ENCODE data around the gene RGS5.
A peak's percentile ranks its signal among the peaks of the same experiment; 100 is the strongest.

The RGS5 gene

GRCh38 chr1:163178628-163179027, 24.1 kb downstream of the RGS5 start:
- no peak for DNase-seq

GRCh38 chr1:163176797-163177196, 25.9 kb downstream of the RGS5 start:
- DNase-seq: no peak

- DNase-seq: peak; percentile 12
These were observed 27.9 kb downstream of the RGS5 start for GRCh38 chr1:163174524-163175437.

GRCh38 chr1:163173121-163173520, 29.6 kb downstream of the RGS5 start:
- no peak for DNase-seq

- DNase-seq: no peak
These were observed 30.1 kb downstream of the RGS5 start for GRCh38 chr1:163172596-163172995.

- DNase-seq: no peak
These were observed 30.9 kb downstream of the RGS5 start for GRCh38 chr1:163171826-163172225.

GRCh38 chr1:163170975-163171676, 31.6 kb downstream of the RGS5 start:
- DNase-seq: no peak

GRCh38 chr1:163170331-163170730, 32.4 kb downstream of the RGS5 start:
- DNase-seq: no peak

GRCh38 chr1:163169553-163169952, 33.2 kb downstream of the RGS5 start:
- DNase-seq: no peak

GRCh38 chr1:163168053-163168452, 34.7 kb downstream of the RGS5 start:
- DNase-seq: no peak

GRCh38 chr1:163166886-163167555, 35.7 kb downstream of the RGS5 start:
- DNase-seq: no peak

GRCh38 chr1:163165119-163165518, 37.6 kb downstream of the RGS5 start:
- DNase-seq: no peak

GRCh38 chr1:163163881-163164582, 38.7 kb downstream of the RGS5 start:
- DNase-seq: no peak

- no peak for DNase-seq
These were observed 39.6 kb downstream of the RGS5 start for GRCh38 chr1:163163163-163163562.

GRCh38 chr1:163162381-163162914, 40.3 kb downstream of the RGS5 start:
- no peak for DNase-seq

- no peak for DNase-seq
These were observed 40.9 kb downstream of the RGS5 start for GRCh38 chr1:163161841-163162240.

- DNase-seq: no peak
These were observed 41.4 kb downstream of the RGS5 start for GRCh38 chr1:163161337-163161736.

GRCh38 chr1:163155606-163156005, 47.1 kb downstream of the RGS5 start:
- no peak for DNase-seq

- DNase-seq: no peak
These were observed 53.8 kb downstream of the RGS5 start for GRCh38 chr1:163148911-163149310.

GRCh38 chr1:163147019-163147418, 55.7 kb downstream of the RGS5 start:
- DNase-seq: no peak

GRCh38 chr1:163145435-163145834, 57.3 kb downstream of the RGS5 start:
- no peak for DNase-seq

- no peak for DNase-seq
These were observed 58.3 kb downstream of the RGS5 start for GRCh38 chr1:163144418-163144817.

GRCh38 chr1:163142152-163142551, 60.6 kb downstream of the RGS5 start:
- DNase-seq: no peak
